RWPE2 (cell line): ENCODE data around the gene MITF.

Source experiments
- ATAC-seq: fragments of 200-7000 bp; cut with Tn5 transposase; 3 replicates; pipeline ENCODE4 v1.9.1; 2021; ENCODE audit warnings: low read depth
- DNase-seq: peaks from one replicate; pipeline ENCODE4 v3.0.0-alpha.2; 2020; ENCODE audit warnings: low spot score
- H3K27ac ChIP-seq: fragments of 450-650 bp; 2 replicates; pipeline ENCODE4 v1.5.1; 2017; ENCODE audit warnings: mild to moderate bottlenecking; ENCODE audit not compliant: poor library complexity, severe bottlenecking
- H3K27me3 ChIP-seq: fragments of 250-450 bp; sonication (Bioruptor Pico); 2 replicates; pipeline ENCODE4 v1.5.1; 2021; ENCODE audit warnings: mild to moderate bottlenecking, moderate library complexity; ENCODE audit not compliant: insufficient read depth, poor library complexity, severe bottlenecking
- H3K36me3 ChIP-seq: fragments of 250-450 bp; sonication (Bioruptor Pico); 2 replicates; pipeline ENCODE4 v1.5.1; 2020; ENCODE audit warnings: low read depth, mild to moderate bottlenecking, moderate library complexity
- H3K4me1 ChIP-seq: fragments of 250-450 bp; sonication (Bioruptor Pico); 2 replicates; pipeline ENCODE4 v1.5.1; 2021; ENCODE audit warnings: mild to moderate bottlenecking, moderate library complexity; ENCODE audit not compliant: insufficient read depth, poor library complexity, severe bottlenecking
- H3K4me3 ChIP-seq: fragments of 250-450 bp; sonication (Bioruptor Pico); 2 replicates; pipeline ENCODE4 v1.5.1; 2021; ENCODE audit warnings: mild to moderate bottlenecking, moderate library complexity; ENCODE audit not compliant: severe bottlenecking
- H3K9me3 ChIP-seq: fragments of 250-450 bp; sonication (Bioruptor Pico); 2 replicates; pipeline ENCODE4 v1.5.1; 2021; ENCODE audit warnings: mild to moderate bottlenecking, moderate library complexity; ENCODE audit not compliant: severe bottlenecking
- TF ChIP-seq, protein P1 (sequence below): fragments of 450-650 bp; IDR thresholded peaks from one replicate; pipeline ENCODE4 v1.5.1; 2017; ENCODE audit warnings: mild to moderate bottlenecking, moderate library complexity; ENCODE audit not compliant: poor library complexity, severe bottlenecking

Gene MITF

DNA sequence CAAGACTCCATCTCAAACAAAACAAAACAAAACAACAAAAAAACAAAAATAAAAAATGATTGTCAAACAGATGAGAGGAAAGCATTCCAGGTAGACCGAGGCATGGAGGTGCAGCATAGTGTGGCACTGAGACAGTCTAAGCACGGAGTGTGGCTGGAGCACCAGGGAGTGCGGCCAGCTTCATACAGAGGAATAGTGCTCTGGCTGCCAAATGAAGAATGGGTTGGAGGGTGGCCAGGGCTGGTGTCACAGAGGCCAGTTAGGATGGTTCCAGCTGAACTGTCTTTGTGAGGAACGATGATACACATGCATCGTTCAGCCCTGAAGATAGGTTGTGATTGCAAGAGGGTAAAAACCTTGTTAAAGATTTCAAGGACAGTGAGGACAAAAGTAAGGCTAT, 28.3 kb downstream of the MITF start:
- H3K9me3 ChIP-seq = no peaks in the 10 kb centered on the region
- no peak for DNase-seq
- no peak for ATAC-seq
- H3K27ac ChIP-seq = peak overlapping the region; percentile 91
- H3K4me3 ChIP-seq = no peak overlapping the region
- H3K36me3 ChIP-seq = no peaks in the 10 kb centered on the region
- TF ChIP-seq, protein P1, sequence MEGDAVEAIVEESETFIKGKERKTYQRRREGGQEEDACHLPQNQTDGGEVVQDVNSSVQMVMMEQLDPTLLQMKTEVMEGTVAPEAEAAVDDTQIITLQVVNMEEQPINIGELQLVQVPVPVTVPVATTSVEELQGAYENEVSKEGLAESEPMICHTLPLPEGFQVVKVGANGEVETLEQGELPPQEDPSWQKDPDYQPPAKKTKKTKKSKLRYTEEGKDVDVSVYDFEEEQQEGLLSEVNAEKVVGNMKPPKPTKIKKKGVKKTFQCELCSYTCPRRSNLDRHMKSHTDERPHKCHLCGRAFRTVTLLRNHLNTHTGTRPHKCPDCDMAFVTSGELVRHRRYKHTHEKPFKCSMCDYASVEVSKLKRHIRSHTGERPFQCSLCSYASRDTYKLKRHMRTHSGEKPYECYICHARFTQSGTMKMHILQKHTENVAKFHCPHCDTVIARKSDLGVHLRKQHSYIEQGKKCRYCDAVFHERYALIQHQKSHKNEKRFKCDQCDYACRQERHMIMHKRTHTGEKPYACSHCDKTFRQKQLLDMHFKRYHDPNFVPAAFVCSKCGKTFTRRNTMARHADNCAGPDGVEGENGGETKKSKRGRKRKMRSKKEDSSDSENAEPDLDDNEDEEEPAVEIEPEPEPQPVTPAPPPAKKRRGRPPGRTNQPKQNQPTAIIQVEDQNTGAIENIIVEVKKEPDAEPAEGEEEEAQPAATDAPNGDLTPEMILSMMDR = no peak
- peaks cover 61% of the 10 kb centered on the region for H3K4me1 ChIP-seq
- H3K27me3 ChIP-seq = no peaks in the 10 kb centered on the region

DNA sequence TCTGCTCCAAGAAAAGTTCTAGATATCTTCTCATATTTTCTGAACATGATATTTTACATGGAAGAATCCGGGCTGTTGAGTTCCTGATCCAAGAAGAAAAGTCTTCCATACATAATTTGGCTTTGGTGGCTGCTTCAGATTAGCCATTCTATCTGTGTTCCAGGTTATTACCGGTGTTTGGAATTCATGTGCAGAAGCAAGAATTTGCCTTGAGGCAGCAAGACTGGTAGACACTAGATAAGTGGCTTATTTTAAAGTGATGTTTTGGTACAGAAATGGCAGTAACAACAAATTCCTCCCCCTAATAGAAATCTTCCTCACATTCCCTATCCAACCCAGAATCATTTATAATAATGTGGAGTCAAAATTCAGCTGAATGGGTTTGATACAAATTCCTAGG, 29.2 kb downstream of the MITF start:
- Histone ChIP-seq H3K9me3 (no peaks in the 10 kb centered on the region), H3K27ac (peak overlapping the region; percentile 91), H3K4me1 (peaks cover 52% of the 10 kb centered on the region), H3K4me3 (no peak overlapping the region), H3K36me3 (no peaks in the 10 kb centered on the region), H3K27me3 (no peaks in the 10 kb centered on the region)
- ATAC-seq (no peak), DNase-seq (no peak)
- TF ChIP-seq, protein P1 = no peak

DNA sequence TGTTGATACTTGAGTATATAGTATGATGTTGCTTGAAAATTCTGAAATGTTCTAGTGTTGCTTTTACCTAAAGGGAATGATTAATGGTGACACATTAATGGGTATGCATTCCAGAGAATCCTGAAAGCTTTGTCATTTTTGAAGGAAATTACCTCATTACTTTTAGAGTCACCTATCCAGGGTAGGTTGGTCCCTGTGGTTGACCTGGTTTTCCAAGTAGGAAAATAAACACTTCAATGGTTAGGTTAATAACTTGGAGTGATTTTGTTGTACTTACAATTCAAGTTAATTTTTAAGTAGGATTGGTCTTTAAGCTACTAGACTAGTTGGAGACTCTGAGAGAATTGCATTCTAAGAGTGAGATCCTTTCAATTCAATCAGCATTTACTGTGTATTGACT, 31.0 kb downstream of the MITF start:
- TF ChIP-seq, protein P1 = no peak
- Histone ChIP-seq H3K9me3 (no peaks in the 10 kb centered on the region), H3K4me1 (peaks cover 40% of the 10 kb centered on the region), H3K27ac (peak overlapping the region; percentile 91), H3K36me3 (no peaks in the 10 kb centered on the region), H3K4me3 (no peak overlapping the region), H3K27me3 (no peaks in the 10 kb centered on the region)
- DNase-seq (no peak), ATAC-seq (peak; percentile 94)

DNA sequence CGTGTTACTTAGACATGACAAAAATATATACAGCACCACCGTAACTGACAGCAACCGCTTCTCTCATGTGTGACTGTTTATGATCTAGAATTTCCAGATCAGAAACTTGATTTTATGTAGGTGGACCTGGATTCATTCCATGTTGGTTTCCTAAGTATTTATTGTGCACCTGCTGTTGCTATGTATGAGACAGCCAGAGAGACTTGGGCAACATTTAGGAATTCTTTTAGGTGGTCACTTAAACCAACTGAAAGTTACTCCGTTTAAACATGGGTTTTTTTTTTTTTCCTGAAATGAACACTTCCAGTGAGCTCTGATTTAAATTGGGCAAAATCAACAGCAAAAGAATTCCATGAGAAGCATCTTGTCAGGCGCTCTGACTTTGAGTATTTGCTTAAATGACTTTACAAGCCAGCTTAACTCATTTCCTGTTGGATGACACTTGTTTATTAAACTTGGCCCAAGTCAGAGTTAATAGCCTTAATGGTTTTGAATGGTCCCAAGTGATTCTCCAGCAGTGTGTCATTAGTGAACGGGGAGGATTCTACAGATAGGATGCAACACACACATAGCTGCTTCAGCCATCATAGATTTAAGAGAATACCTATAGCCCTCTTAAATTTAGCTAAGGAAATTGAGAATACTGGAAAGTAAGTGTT, 31.8 kb downstream of the MITF start:
- Histone ChIP-seq H3K27me3 (no peaks in the 10 kb centered on the region), H3K4me1 (peaks cover 40% of the 10 kb centered on the region), H3K27ac (peak overlapping the region; percentile 91), H3K4me3 (no peak overlapping the region), H3K36me3 (no peaks in the 10 kb centered on the region), H3K9me3 (no peaks in the 10 kb centered on the region)
- ATAC-seq (peak; percentile 30), DNase-seq (no peak)
- TF ChIP-seq, protein P1 = no peak

DNA sequence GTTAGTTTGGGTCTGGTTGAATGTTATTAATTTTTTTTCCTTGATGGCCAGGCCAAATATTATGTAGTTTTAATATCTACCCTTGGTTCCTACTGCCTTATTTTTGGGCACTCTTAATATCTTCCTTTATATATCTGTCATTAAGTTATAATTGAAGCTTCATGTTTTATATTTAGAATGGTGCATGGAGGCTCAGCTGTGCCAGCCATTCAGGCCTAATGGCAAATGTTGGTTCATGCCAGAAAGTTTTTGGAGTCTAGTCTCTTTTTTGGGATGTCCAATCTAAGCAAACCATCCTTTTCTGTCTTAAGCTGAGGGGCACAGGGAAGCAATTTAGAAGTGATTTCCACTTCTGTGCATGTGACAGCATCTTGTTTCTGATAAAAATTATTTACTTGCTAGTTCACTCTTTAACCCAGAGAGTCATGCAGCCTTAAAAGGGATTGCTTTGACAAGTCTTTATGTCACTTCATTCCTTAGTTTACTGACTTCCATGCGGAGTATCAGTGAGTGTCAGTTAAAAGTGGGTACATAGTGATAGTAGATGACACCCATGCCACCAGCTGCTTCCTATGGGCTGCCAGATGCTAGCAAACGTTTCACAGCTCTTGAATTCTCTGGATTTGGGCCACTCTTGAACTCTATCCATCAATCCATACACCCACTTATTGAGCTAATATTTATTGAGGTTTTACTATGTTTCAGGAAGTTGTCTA, 33.0 kb downstream of the MITF start:
- DNase-seq (no peak), ATAC-seq (no peak)
- H3K27ac ChIP-seq = peak overlapping the region; percentile 91
- TF ChIP-seq, protein P1 = no peak
- H3K4me1 ChIP-seq = peaks cover 45% of the 10 kb centered on the region
- H3K9me3 ChIP-seq = no peaks in the 10 kb centered on the region
- no peak overlapping the region for H3K4me3 ChIP-seq
- H3K36me3 ChIP-seq = no peaks in the 10 kb centered on the region
- no peaks in the 10 kb centered on the region for H3K27me3 ChIP-seq
